ENCODE results near the gene VWA5B1. TPM values are rescaled to one million over a fixed set of nuclear protein-coding genes. Genes with fewer than 3 reads are reported as not detected.

The VWA5B1 gene
- total RNA-seq, 1 donor from 2014 or later = not detected

DNA sequence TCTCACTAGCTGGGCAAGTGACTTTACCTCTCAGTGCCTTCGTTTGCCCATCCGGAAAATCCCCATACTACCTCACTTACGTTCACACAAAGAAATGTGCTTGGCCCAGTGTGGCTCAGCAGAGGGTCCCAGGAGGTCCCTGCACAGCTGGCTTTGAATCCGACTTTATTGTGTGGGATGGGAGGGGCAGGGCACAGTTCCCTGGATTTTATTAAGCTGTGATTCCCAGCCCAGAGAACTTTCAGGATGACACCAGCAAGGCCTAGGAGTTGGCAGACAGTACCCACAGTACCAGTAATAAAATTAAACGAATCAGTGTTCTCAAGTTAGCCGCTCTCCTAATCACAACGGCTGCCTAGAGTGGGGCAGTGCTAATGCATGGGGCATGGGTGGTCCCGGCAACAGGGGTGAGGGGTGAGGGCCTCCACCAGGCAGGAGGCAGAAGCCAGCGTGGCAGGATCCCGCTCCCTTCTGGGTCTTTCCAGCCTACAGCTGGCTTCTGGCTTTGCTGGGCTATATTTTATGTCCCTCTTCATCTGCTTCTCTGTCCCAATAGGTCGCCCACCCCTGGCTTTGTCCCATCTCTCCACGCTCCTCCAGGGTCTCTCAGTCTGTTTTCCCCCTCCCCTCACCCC is 74.9 kb downstream of the VWA5B1 start:
- DNase-seq (ENCODE audit: low spot score) (no peak), ATAC-seq (no peak)

DNA sequence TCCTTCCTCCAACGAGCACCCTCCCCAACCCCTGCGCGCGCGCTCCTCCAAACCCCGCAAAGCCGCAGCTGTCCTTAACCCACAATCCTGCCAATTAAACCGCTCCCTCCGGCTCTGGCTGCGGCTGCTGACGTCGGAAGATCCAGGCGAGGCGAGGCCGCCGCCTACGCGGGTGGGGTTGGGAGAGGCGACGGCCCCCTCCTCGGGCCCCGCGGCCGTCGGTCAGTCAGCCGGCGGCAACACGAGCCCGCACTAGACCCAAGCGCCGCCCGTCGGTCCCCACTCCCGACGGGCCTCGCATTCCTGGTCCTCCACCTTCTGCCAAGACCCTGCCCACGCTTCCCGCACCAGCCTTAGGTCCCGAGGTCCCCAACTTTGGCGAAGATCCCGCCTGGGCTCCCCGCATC is 75.4 kb downstream of the VWA5B1 start:
- ATAC-seq = no peak
- no peak for DNase-seq (ENCODE audit: low spot score)

- ATAC-seq = no peak
- DNase-seq (ENCODE audit: low spot score) = no peak
These were observed 75.9 kb downstream of the VWA5B1 start for GRCh38 chr1:20366463-20367115.

DNA sequence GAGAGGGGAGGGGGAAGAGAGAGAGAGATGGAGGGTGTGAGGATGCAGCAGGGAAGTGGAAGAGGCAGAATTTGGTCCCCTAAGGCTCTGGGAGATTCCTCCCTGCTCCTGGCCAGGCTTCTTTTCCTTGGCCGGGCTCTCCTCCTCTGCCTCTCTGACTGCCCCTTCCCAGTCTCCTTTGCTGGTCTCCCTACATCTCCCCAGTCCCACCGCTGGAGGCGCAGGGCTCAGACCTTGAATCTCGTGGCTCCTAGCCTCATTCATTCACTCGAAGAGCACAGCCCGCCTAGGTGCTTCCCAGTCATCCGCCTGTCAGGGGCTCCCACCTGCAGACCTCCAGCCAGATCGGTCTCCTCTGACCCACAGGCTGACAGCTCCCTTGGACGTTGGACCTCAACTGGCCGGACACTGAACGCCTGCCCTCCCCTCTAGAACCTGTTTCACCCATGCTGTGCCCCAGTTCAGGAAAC is 76.5 kb downstream of the VWA5B1 start:
- DNase-seq (ENCODE audit: low spot score) = no peak
- ATAC-seq = peak; percentile 74

DNA sequence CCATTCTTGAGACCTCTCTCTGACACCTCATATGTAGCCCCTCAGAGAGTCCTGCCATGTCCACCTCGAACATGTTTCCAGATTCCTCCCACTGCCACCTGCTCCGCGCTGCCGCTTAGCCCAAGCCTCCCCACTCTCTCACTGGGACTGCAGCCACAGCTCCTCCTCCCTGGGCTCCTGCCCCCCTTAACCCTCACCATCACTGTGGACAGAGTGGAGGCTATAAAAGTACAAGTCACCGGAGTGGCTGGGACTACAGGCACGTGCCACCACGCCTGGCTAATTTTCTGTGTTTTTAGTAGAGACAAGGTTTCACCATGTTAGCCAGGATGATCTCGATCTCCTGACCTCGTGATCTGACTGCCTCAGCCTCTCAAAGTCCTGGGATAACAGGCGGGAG is 77.0 kb downstream of the VWA5B1 start:
- no peak for DNase-seq (ENCODE audit: low spot score)
- no peak for ATAC-seq

DNA sequence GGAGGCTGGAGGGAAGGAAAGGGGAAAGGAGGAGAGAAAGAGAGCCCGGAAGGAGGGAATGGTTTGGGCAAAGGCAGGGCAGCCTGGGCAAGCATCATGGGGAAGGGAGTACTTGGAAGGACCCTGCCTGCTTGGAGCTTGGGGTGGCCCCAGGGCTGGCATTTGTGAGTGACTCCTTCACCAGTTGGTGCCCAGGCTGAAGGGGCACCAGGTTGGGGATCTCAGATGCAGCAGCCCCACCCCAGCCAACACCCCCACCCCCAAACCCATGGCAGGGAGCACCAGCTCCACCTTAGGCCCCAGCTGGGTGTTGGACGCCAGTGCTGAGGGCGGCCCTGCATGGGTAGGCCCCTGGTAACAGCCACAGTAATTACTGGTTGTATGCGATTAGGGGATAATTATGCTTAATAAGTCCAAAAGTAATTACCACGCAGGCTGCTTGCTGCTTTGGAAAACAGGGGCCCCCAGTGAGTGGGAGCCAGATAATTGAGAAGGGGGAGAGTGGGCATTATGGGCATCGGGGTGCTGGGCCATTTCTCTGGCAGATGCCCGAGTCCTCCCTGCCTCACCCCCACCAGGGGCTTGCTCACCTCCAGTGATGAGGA is 78.3 kb downstream of the VWA5B1 start:
- ATAC-seq (no peak), DNase-seq (ENCODE audit: low spot score) (no peak)

DNA sequence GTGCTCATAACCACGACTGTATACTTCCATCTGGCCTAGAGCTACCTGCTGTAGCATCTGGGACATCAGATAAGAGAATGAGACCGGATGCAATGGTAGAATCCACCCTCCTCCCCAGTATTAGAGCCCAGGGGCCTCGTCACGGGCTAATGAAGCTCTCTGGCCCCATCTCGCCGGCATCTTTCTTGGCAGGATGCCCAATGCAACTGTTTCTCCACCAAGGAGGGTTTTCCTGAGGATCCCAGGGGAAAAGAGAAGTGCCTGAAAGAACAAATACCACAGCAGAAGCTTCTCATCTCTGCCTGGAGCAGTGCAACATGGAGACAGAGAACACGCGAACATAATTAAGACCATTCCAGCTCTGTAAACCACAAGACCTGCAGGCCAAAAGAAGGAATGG is 80.0 kb downstream of the VWA5B1 start:
- no peak for DNase-seq (ENCODE audit: low spot score)
- no peak for ATAC-seq

GRCh38 chr1:20371411-20371810 is 80.7 kb downstream of the VWA5B1 start:
- ATAC-seq = no peak
- DNase-seq (ENCODE audit: low spot score) = no peak

- no peak for ATAC-seq
- DNase-seq (ENCODE audit: low spot score) = no peak
These were observed 81.2 kb downstream of the VWA5B1 start for GRCh38 chr1:20371883-20372282.

DNA sequence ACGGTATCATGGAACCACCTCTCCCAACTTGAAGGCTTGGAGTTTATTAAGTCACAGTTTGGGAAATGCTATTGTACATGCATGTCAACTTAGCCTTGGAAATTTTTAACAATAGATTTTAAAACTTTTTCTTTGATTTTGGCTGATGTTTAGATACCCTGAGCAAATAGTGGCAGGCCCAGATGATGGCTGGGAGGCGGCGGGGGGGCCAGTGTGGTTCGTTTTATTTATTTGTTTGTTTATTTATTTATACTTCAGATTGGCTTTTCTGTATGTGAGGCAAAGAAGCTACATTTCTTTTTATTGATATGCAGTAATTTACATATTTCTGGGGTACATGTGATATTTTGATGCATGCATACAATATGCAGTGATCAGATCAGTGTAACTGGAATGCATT is 82.0 kb downstream of the VWA5B1 start:
- no peak for DNase-seq (ENCODE audit: low spot score)
- no peak for ATAC-seq

GRCh38 chr1:20373286-20373685 is 82.6 kb downstream of the VWA5B1 start:
- DNase-seq (ENCODE audit: low spot score) (no peak), ATAC-seq (no peak)

DNA sequence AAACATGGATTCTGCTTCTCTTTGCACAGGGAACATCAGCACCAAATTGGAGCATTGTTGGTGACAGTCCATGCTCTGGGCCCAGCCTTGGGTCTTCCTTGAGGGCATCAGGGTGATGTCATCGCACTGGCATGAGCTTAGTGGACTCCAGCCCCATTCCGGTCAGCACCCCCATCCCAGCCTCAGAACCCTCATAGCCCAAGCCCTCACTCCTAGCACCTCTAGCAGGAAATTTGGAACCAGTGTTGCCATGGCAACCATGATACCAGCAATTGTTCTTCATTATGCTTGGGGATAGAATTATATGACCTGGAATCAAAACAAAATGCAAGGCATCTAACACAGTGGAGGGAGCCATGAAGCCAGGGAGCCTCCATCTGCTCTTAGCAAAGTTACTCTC is 83.1 kb downstream of the VWA5B1 start:
- ATAC-seq (no peak), DNase-seq (ENCODE audit: low spot score) (no peak)

GRCh38 chr1:20375563-20375962 is 84.9 kb downstream of the VWA5B1 start:
- DNase-seq (ENCODE audit: low spot score) (no peak), ATAC-seq (no peak)

GRCh38 chr1:20376171-20376570 is 85.5 kb downstream of the VWA5B1 start:
- DNase-seq (ENCODE audit: low spot score) (no peak), ATAC-seq (no peak)

- no peak for DNase-seq (ENCODE audit: low spot score)
- ATAC-seq = peak; percentile 94
These were observed 86.3 kb downstream of the VWA5B1 start for GRCh38 chr1:20376880-20377494.

DNA sequence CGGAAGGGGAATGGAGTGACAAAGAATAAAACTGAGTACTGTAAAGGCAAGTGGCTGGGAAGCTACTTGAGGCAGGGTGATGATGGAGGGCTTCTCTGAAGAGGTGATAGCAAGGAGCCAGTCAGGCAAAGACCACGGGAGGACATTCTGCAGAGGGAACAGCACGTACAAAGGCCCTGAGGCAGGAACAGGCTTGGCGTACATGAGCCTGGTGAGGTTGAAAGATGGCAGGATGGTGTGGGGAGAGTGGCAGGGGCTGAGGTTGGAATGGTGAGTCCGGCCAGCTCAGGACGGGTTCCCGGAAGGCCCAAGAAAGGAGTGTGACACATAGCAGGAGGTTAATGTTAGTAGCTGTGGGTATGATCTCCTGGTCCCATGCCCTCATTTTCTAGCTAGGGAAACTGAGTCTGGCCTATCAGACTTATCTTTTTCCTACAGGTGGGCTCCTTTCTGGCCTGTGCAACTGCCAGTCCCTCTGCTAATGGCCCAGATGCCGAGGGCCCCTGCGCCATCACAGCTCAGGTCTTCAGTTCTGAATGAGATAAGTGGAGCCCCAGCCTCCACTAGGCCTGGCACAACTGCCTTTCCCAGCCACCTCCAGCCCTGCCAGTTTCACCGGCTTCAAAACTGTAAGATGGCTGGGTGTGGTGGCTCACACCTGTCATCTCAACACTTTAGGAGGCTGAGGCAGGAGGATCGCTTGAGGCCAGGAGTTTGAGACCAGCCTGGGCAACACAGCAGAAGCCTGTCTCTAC is 87.0 kb downstream of the VWA5B1 start:
- ATAC-seq (no peak), DNase-seq (ENCODE audit: low spot score) (no peak)

DNA sequence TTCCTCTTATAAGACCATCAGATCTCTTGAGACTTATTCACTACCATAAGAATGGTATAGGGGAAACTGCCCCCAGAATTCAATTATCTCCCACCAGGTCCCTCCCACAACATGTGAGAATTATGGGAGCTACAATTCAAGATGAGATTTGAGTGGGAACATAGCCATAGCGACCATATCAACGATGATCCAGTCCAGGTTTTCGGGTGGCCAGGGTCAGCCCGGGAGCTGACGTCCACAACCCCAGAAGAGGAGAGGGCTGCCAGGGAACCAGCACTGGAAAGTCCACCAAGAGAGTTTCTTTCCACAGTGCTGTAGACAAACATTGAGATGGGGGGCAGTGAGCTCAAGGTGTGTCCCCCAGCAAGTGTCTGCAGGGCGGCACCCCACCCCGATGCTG is 88.4 kb downstream of the VWA5B1 start:
- DNase-seq (ENCODE audit: low spot score) (no peak), ATAC-seq (no peak)

DNA sequence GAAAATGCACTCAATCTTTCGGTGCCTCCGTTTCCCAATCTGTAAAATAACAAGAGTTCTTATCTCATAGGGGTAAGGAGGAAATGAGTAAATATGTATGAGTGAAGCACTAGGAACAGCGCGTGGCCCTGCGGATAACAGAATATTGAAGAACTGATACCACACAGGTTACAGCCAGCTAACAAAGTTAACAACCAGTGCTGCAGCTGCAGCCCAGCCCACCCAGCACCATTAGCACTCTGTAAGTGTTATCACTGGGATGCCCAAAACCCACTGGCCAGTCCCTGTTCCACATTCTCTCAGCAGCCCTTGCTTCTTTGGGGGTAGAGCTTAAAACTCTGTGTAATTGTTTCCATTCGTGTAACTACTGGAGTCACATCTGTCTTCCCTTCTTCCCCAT is 89.5 kb downstream of the VWA5B1 start:
- ATAC-seq (no peak), DNase-seq (ENCODE audit: low spot score) (no peak)

DNA sequence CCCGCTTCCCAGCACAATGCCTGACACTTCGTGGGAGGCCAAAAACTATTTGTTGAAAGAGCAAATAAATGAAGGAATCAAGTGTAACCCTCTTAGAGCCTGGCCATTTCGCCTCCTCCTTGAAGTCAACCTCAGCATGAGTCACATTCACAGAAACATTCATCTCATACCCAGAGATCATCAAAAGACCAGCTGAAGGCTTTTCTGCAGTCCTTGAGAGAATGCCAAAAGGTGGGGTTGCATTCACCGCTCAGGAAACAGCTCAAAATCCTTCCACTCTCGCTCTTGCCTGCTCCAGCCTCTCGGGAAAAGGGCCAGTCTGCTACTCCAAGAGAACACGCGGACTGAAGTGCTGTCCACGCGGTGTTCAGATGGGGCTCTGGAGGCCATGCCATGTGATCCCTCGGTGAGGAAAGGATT is 90.0 kb downstream of the VWA5B1 start:
- DNase-seq (ENCODE audit: low spot score) = no peak
- ATAC-seq = no peak

GRCh38 chr1:20381045-20381641 is 90.5 kb downstream of the VWA5B1 start:
- DNase-seq (ENCODE audit: low spot score) (no peak), ATAC-seq (no peak)

- ATAC-seq (no peak), DNase-seq (ENCODE audit: low spot score) (no peak)
These were observed 91.3 kb downstream of the VWA5B1 start for GRCh38 chr1:20381961-20382360.

Data from left lobe of liver (tissue), 2 donors.